Neural progenitor cell (in vitro differentiated cells): Measurements from ENCODE around the gene NDUFV1.

Experiments
- CTCF ChIP-seq: fragments of 200-600 bp; sonication (generic); IDR thresholded peaks from 2 replicates; pipeline ENCODE4 v1.5.1; 2017; ENCODE audit warnings: antibody characterized with exemption, mild to moderate bottlenecking
- EZH2phosphoT487 ChIP-seq: fragments of 200-600 bp; sonication (generic); IDR thresholded peaks from 2 replicates; pipeline ENCODE4 v1.6.1; 2017; ENCODE audit warnings: antibody characterized with exemption

DNA sequence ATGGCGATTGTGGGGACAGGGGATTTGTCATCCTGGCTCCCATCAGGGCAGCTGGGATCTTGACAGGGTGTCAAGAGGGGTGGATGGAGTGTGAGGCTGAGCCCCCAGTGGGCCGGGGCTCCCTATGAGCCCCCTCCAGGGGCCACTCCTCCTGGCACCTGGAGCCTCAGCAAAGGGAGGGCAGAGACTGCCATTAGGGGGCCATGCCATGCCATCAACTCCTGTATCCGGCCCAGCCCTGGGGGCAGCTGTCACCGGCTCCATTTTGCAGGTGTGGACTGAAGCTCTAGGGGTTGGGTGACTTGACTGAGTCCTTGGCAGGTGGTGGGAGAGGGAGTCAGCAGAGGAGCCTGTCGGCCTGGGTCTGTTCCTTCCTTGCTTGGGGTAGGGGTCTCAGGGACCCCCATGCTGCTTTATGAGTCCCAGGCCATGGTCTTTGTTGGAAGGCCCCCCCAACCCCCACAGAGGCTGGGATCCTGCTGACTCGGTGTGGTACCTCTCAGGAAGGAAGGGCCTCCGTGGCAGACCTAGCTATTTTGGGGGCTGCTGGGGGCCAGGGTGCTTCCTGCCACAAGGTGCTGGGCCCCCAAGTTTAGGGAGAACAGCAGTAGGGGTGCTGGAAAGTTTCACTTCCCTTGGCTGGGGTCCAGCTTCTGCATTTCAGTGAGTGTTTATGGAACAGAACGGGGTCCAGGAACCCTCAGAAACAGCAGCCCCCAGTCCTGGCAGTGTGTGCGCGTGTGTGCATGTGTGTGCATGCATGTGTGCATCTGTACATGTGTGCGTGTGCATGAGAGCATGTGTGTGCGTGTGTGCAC, 42.3 kb downstream of the NDUFV1 start:
- TF ChIP-seq CTCF (no peak), EZH2phosphoT487 (no peak)
